PFSK-1 (cell line): ENCODE results near the gene ZNRF4.

Experiments used
- FOXP2 ChIP-seq: optimal IDR thresholded peaks from 2 replicates; pipeline ENCODE3; 2011; ENCODE audit warnings: borderline replicate concordance, control low read depth, inconsistent platforms; ENCODE audit not compliant: insufficient read depth; ENCODE audit errors: extremely low read length, extremely low read depth
- POLR2AphosphoS5 ChIP-seq: IDR thresholded peaks from 2 replicates; pipeline ENCODE4 v1.6.1; 2012; ENCODE audit warnings: low read depth, mild to moderate bottlenecking, control low read depth, low read length, moderate library complexity
- SIN3A ChIP-seq: IDR thresholded peaks from 2 replicates; pipeline ENCODE4 v1.6.1; 2012; ENCODE audit warnings: mild to moderate bottlenecking, low read length, moderate library complexity, borderline replicate concordance; ENCODE audit not compliant: insufficient read depth
- TAF1 ChIP-seq: IDR thresholded peaks from 2 replicates; pipeline ENCODE4 v1.6.1; 2012; ENCODE audit warnings: low read length, control low read depth, borderline replicate concordance; ENCODE audit not compliant: insufficient read depth
- TF ChIP-seq, protein P1 (sequence below), 2 experiments: IDR thresholded peaks; 2 replicates each; pipeline versions ENCODE4 v1.6.1 to v1.8.0; 2011 to 2012; ENCODE audit warnings: low read depth in 2 of 2, low read length in 2 of 2, control low read depth in 1 of 2, inconsistent platforms in 1 of 2, mild to moderate bottlenecking in 1 of 2, moderate library complexity in 1 of 2; ENCODE audit not compliant: insufficient read depth in 1 of 2

DNA sequence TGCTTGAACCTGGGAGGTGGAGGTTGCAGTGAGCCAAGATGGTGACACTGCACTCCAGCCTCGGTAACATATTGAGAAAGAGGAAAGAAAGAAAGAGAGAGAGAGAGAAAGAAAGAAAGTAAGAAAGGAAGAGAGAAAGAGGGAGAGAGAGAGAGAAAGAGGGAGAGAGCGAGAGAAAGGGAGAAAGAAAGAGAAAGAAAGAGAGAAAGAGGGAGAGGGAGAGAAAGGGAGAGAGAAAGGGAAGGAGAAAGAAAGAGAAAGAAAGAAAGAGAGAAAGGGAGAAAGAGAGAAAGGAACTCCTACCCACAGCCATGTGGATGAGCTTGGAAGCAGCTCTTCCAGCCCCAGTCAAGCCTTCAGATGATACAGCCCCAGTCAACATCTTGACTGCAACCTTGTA lies 46.7 kb downstream of the ZNRF4 start:
- TF ChIP-seq TAF1, result no peak
- no peak for TF ChIP-seq POLR2AphosphoS5
- TF ChIP-seq, protein P1, sequence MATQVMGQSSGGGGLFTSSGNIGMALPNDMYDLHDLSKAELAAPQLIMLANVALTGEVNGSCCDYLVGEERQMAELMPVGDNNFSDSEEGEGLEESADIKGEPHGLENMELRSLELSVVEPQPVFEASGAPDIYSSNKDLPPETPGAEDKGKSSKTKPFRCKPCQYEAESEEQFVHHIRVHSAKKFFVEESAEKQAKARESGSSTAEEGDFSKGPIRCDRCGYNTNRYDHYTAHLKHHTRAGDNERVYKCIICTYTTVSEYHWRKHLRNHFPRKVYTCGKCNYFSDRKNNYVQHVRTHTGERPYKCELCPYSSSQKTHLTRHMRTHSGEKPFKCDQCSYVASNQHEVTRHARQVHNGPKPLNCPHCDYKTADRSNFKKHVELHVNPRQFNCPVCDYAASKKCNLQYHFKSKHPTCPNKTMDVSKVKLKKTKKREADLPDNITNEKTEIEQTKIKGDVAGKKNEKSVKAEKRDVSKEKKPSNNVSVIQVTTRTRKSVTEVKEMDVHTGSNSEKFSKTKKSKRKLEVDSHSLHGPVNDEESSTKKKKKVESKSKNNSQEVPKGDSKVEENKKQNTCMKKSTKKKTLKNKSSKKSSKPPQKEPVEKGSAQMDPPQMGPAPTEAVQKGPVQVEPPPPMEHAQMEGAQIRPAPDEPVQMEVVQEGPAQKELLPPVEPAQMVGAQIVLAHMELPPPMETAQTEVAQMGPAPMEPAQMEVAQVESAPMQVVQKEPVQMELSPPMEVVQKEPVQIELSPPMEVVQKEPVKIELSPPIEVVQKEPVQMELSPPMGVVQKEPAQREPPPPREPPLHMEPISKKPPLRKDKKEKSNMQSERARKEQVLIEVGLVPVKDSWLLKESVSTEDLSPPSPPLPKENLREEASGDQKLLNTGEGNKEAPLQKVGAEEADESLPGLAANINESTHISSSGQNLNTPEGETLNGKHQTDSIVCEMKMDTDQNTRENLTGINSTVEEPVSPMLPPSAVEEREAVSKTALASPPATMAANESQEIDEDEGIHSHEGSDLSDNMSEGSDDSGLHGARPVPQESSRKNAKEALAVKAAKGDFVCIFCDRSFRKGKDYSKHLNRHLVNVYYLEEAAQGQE (IDR thresholded peaks at IDR 0.05; ENCODE audit: insufficient read depth in 1 of 2, low read depth in 2 of 2, low read length in 2 of 2), result no peak
- TF ChIP-seq SIN3A, result no peak
- TF ChIP-seq FOXP2, result no peak
